Measurements from ENCODE around the gene STK10.
"Not testable (repeated sequence)": the region's sequence is repeated elsewhere in the genome, so short reads cannot be mapped to it uniquely, and the experiment has no call there.

Gene STK10

GRCh38 chr5:172051643-172052339, 136.2 kb downstream of the STK10 start:
- DNase-seq (ENCODE audit: low read depth), result no peak

GRCh38 chr5:172050080-172050479, 137.9 kb downstream of the STK10 start:
- DNase-seq (ENCODE audit: low read depth), result no peak

GRCh38 chr5:172049226-172049796, 138.7 kb downstream of the STK10 start:
- DNase-seq (ENCODE audit: low read depth), result no peak

- no peak for DNase-seq (ENCODE audit: low read depth)
Measured at GRCh38 chr5:172048539-172049101, 139.4 kb downstream of the STK10 start.

DNA sequence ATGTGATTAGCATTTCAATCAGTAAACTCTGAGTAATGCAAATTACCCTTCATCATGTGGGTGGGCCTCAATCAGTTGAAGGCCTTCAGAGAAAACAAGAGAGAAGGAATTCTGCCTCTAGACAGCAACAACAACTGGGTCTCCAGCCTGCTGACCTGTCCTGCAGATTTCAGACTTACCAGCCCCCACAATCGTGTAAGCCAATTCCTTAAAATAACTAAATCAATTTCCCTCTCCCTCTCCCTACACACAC, 139.9 kb downstream of the STK10 start:
- no peak for DNase-seq (ENCODE audit: low read depth)

DNA sequence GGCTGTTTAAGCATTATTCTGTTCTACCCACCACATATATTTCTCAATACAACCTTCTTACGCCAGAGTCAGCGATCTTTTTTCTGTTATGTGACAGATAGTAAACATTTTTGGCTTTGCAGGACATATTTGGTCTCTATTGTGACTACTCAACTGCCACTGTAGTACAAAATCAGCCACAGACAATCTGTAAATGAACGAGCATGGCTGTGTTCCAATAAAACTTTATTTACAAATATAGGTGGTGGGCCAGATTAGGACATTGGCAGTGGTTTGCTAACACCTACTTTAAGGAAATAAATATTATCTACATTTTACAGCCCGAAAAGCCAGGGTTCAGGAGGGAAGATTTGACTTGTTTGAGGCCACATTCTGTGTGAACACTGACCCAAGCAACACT, 141.4 kb downstream of the STK10 start:
- no peak for DNase-seq (ENCODE audit: low read depth)

DNA sequence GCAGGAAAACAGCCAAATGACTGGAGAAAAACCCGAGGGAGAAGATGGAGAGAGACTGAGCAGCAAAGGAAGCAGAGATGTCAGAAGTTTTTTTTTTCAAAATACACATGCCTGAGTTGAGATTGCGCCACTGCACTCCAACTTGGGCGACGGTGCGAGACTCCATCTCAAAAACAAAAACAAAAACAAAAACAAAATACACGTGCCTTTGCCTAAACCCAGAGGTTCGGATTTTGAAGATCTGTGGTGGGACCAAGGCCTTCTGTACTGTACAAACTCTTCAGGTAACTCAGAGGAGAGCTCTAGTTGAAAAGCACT, 142.8 kb downstream of the STK10 start:
- DNase-seq (ENCODE audit: low read depth), result no peak

DNA sequence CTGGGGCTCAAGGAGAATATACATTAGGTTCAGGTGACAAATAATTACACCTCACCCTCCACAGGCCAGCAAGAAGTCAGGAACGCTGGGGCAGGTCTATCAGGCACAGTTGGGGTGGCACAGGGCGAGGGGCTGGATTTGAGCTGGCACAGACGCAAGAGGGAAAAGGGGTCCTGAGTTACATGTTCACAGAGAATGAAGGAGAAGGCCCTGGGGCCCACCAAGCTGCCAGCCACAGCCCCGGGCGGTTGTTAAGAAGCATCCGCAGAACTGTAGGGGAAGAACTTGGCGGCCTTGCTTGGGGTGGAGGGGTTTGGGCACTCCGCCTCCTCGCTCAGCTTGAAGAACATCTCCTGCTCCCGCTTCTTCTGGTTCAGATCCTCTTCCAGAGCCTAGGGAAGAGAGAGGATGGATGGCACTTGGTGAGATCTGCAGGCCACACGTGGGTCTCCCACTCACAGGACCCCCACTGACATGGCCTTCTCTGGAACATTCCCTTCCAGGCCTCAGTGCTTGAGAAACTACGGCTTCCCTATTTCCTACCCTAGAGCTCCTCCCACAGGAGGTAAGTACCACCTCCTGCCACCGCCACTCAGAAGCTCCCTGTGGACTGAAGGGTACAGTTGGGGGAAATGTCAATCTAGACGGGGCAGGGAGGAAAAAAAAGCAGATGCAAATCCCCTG, 143.3 kb downstream of the STK10 start:
- DNase-seq (ENCODE audit: low read depth), result no peak

- no peak for DNase-seq (ENCODE audit: low read depth)
Measured at GRCh38 chr5:172043865-172044264, 144.2 kb downstream of the STK10 start.

GRCh38 chr5:172042183-172042582, 145.8 kb downstream of the STK10 start:
- DNase-seq (ENCODE audit: low read depth), result no peak

DNA sequence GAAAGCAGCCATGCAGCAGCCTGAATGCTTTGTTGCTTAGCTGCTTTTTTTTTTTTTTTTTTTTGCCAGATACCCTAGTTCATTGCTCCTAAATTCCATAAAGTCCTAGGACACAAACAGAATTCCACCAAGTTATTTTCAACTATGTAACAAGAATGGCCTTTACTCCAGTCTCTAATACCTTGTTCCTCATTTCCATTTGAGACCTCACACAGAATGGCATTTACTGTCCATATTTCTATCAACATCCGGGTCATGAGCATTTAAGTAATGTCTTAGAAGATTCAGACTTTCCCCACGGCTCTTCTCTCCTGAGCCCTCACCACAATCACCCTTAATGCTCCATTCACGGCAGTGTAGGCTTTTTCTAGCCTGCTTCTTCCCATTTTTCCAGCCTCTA, 149.9 kb downstream of the STK10 start:
- DNase-seq (ENCODE audit: low read depth), result no peak

DNA sequence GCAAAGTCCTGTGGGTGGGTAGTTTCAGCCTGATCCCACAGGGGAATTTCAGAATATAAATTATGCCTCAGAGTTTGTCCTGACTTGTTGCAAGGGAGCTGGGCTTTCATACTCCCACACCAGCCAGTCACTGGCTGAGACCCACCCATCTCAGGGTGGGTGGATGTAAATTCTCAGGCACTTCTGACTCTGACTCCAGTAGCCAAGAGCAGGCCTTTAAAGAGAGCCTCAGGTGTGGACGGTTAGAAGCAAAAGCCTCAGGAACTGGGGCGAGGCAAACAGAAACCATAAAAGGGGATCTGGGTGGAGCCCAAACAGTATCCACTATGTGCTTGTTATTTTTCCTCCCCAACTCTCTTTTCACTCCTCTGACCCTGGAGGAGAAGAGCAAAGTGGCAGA, 153.0 kb downstream of the STK10 start:
- no peak for DNase-seq (ENCODE audit: low read depth)

DNA sequence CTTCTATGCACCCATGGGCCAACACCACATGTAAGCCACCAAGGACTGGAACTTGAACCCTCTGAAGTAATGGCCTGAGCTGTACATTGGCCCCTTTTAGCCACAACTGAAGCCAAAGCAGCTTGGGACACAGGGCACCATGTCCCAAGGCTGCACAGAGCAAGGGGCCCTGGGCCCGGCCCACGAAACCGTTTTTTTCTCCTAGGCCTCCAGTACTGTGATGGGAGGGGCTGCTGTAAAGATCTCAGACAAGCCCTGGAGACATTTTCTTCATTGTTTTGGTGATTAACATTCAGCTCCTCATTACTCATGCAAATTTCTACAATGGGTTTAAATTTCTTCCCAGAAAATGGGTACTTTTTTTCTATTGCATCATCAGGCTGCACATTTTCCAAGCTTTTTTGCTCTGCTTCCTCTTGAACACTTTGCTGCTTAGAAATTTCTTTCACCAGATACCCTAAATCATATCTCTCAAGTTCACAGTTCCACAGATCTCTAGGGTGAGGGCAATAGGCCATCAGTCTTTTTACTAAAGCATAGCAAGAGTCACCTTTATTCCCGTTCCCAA, 156.0 kb downstream of the STK10 start:
- DNase-seq (ENCODE audit: low read depth), result no peak

DNA sequence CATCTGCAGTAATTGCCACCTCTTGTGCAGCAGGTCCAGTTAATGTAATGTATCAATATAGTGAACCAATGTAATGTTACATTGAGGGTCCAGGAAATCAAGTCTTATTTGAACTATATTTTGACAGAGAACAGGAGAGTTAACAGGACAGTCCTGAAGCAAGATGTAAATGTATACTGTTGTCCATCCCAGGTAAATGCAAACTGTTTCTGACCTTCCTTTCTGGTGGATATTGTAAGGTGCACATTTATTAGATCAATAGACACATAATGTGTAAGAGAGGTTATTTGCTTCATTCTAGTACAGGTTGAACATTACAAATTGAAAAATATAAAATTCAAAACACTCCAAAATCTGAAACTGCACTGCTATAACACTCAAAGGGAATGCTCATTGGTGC, 158.1 kb downstream of the STK10 start:
- no peak for DNase-seq (ENCODE audit: low read depth)

DNA sequence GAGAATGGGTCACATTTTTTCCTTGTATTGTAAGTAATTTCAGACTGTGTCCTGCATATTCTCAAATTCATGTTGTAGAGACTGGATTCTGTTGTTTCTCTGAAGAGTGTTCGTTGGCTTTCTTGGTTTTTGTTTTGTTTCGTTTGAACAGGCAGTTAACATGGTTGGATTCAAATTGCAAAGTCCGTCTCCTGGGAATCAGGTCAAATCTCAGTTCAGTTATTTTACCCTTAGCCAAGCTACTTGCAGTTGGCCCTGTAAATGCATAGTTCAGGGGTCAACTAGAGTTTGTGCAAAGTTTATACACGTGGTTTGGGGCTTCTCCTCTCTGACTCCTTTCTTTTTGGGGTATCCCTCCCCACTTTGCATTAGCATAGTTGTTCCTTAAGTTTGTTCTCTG, 159.9 kb downstream of the STK10 start:
- no peak for DNase-seq (ENCODE audit: low read depth)

DNA sequence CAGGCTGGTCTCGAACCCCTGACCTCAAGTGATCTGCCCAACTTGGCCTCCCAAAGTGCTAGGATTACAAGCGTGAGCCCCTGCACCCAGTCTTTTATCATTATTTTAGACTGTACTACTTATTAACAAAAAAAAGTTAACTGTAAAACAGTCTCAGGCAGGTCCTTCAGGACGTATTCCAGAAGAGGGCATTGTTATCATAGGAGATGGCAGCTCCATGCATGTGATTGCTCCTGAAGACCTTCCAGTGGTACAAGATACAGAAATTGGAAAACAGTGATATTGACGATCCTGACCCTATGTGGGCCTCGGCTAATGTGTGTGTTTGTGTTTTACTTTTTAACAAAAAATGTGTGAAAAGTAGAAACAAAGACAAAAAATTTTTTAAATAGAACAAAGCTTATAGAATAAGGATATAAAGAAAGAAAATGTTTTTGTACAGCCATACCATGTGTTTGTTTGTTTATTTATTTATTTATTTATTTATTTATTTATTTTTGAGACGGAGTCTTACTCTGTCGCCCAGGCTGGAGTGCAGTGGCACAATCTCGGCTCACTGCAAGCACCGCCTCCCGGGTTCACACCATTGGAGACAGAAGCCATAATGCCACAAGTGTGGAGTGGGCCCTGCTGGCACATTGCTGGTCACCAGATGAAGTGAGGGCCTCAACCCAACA, 167.8 kb downstream of the STK10 start:
- DNase-seq (ENCODE audit: low read depth), result not testable (repeated sequence)

DNA sequence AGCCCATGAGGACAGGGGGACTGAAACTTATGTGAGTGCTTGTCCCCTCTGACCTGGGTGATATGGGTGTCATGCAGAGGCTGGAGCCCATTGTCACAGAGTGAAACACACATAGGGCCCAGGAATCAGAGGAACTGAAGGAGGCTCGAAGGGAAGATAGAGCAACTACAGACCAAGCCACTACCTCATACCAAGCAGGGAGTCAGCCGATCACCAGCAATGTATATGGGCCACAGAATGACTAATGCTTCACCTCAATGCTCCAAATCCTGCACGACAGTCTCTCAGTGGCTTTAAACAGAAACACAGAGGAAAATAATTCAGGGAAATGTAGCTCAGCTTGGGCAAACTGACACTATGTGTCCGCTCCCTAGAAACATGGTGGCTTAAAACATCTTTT, 172.7 kb downstream of the STK10 start:
- DNase-seq (ENCODE audit: low read depth), result no peak

DNA sequence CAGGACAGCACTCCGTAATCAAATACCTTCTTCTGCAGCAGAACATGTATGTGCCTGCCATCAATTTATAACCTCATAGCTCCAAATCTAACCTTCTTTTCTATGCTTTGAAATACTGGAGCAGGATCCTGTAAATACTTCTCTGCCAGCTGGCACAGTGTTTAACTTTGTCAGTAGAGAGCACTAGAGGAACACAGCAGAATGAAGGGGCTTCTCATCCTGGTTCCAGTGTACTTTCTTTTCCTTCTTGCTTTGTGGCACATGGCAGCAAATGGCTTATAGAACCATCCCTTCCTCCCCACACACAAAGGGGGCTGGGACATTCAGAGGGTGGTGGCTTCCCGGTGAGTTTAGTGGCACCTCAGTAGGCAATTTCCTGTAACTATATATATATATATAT, 177.7 kb downstream of the STK10 start:
- no peak for DNase-seq (ENCODE audit: low read depth)

DNA sequence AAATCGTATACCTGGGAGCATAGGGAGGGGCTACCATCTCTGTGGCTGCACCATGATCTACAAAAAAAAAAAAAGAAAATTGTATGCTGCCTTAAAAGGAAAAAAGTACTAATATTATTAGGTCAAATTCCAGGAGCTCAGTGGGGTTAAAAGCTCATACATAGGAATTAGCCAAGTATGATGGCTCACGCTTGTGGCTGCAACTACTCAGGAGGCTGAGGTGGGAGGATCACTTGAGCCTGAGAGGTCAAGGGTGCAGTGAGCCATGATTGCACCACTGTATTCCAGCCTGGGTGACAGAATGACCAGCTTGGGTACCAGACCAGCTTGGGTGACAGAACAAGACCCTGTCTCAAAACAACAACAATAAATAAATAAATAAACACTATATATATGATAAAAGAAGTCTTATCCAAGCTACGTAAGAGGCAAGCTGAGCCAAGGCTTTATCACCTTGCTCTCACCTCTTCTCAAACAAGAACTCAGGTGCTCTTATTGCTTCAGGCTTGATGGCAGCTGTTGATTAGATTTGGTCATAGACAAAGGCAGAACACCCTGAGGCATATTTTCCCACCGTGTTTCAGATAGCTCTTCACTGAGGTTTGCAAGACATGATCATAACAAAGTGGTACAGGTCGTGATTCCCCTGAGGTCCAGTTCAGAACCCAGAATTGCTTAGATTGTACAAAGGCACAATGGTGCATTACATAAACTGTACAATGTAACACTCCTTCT, 178.3 kb downstream of the STK10 start:
- no peak for DNase-seq (ENCODE audit: low read depth)

- no peak for DNase-seq (ENCODE audit: low read depth)
Measured at GRCh38 chr5:172008689-172009141, 179.3 kb downstream of the STK10 start.

DNA sequence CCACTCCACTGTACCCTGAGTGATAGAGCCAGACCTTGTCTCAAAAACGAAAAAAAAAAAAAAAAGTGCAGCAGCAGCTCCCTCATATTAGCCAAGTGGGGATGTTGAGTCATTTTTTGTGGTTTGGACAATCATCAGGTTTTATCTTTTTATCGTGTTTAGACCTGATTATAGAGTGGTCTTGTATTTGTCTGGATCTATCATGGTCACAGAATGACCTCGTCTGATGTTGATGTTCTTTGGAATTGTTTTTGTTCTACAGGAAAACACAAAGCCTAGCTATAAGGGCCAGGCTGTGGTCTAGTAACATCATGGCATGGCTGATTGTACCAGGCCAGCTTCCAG, 179.9 kb downstream of the STK10 start:
- DNase-seq (ENCODE audit: low read depth), result no peak

All from GM04504 (cell line).